Activated CD8-positive, alpha-beta T cell treated with anti-CD3 and anti-CD28 coated beads, Interleukin-2, amount 10 ng/mL, durations not matched to agents 7 days and 5 days (primary cell): ENCODE data around the gene NRN1. TPM values are rescaled to one million over a fixed set of nuclear protein-coding genes. Genes with fewer than 3 reads are reported as not detected.

Experiments used
- ATAC-seq: fragments of 150-1000 bp; cut with Tn5 transposase; one replicate; pipeline ENCODE4 v1.10.0; 2021; ENCODE audit warnings: moderate library complexity
- CTCF ChIA-PET: fragments of 350-600 bp; sonication (Branson Sonifier 250); formaldehyde crosslinking; loops from one replicate; lab custom pipeline; 2021; ENCODE audit warnings: antibody characterized with exemption; lab: Charles Lee
- POLR2A ChIA-PET: fragments of 350-600 bp; sonication (Branson Sonifier 250); formaldehyde crosslinking; loops from one replicate; lab custom pipeline; 2021; ENCODE audit warnings: antibody characterized with exemption; lab: Charles Lee
- DNase-seq: peaks from one replicate; pipeline ENCODE4 v3.0.0-alpha.2; 2020
- H3K27ac Mint-ChIP-seq: one replicate; pipeline ENCODE4 v1.8.0; 2021; ENCODE audit warnings: mild to moderate bottlenecking, mixed read lengths
- H3K27me3 Mint-ChIP-seq: one replicate; pipeline ENCODE4 v1.8.0; 2021; ENCODE audit warnings: low read depth, mixed read lengths
- H3K36me3 Mint-ChIP-seq: one replicate; pipeline ENCODE4 v1.8.0; 2021; ENCODE audit warnings: low read depth, mixed read lengths
- H3K4me1 Mint-ChIP-seq: one replicate; pipeline ENCODE4 v1.8.0; 2021; ENCODE audit warnings: low read depth, mixed read lengths
- H3K4me3 Mint-ChIP-seq: one replicate; pipeline ENCODE4 v1.8.0; 2021; ENCODE audit warnings: mild to moderate bottlenecking, mixed read lengths
- H3K9me3 Mint-ChIP-seq: one replicate; pipeline ENCODE4 v1.8.0; 2022; ENCODE audit warnings: mixed read lengths; ENCODE audit not compliant: insufficient read depth
- total RNA-seq, 2 experiments: library from RNA; stranded (reverse); gene quantifications; one replicate each; pipeline ENCODE4 v1.2.3, GENCODE V29; 2021

NRN1 gene
- total RNA-seq, 2 experiments from 2014 or later: 13.3 to 15.3 TPM

- Mint-ChIP-seq H3K4me3 (no peak overlapping the region), H3K27ac (no peak overlapping the region), H3K27me3 (peaks cover 75% of the 10 kb centered on the region), H3K36me3 (peaks cover 8% of the 10 kb centered on the region), H3K4me1 (peaks cover 59% of the 10 kb centered on the region), H3K9me3 (no peaks in the 10 kb centered on the region)
- DNase-seq (no peak), ATAC-seq (no peak)
- CTCF ChIA-PET: no interaction called here
- POLR2A ChIA-PET: no interaction called here
These were observed 14.0 kb downstream of the NRN1 start for GRCh38 chr6:5992551-5993225.

GRCh38 chr6:5990786-5991185 is 15.9 kb downstream of the NRN1 start:
- Mint-ChIP-seq H3K36me3 (peaks cover 8% of the 10 kb centered on the region), H3K4me1 (peaks cover 60% of the 10 kb centered on the region), H3K9me3 (no peaks in the 10 kb centered on the region), H3K27me3 (peaks cover 64% of the 10 kb centered on the region), H3K27ac (no peak overlapping the region), H3K4me3 (no peak overlapping the region)
- CTCF ChIA-PET: interaction anchor here (1.0 kb wide), 1 partner anchor 8 kb away, joined by 3 read pairs; no protein-coding TSS in a partner anchor
- DNase-seq (no peak), ATAC-seq (no peak)
- POLR2A ChIA-PET: interaction anchor here (0.6 kb wide), 1 partner anchor 35 kb away, joined by 6 read pairs; no protein-coding TSS in a partner anchor

GRCh38 chr6:5989141-5989723 is 17.5 kb downstream of the NRN1 start:
- H3K36me3 Mint-ChIP-seq: peaks cover 2% of the 10 kb centered on the region
- peaks cover 48% of the 10 kb centered on the region for H3K27me3 Mint-ChIP-seq
- no peak overlapping the region for H3K27ac Mint-ChIP-seq
- H3K4me1 Mint-ChIP-seq: peaks cover 60% of the 10 kb centered on the region
- no peak overlapping the region for H3K4me3 Mint-ChIP-seq
- H3K9me3 Mint-ChIP-seq: no peaks in the 10 kb centered on the region
- DNase-seq: no peak
- ChIA-PET CTCF (no interaction called here), POLR2A (no interaction called here)
- no peak for ATAC-seq

GRCh38 chr6:5986861-5987260 is 19.9 kb downstream of the NRN1 start:
- Mint-ChIP-seq H3K4me1 (peaks cover 74% of the 10 kb centered on the region), H3K27ac (peak overlapping the region; percentile 19), H3K36me3 (no peaks in the 10 kb centered on the region), H3K9me3 (no peaks in the 10 kb centered on the region), H3K4me3 (no peak overlapping the region), H3K27me3 (peaks cover 26% of the 10 kb centered on the region)
- no peak for ATAC-seq
- no peak for DNase-seq
- ChIA-PET POLR2A (no interaction called here), CTCF (interaction anchor here (0.9 to 2.0 kb wide), 4 partner anchors 8 to 37 kb away, joined by 4 to 9 read pairs (median 4); no protein-coding TSS in a partner anchor)

GRCh38 chr6:5984150-5985089 is 22.3 kb downstream of the NRN1 start:
- CTCF ChIA-PET: interaction anchor here (0.8 to 1.7 kb wide), 5 partner anchors 14 to 513 kb away, joined by 3 to 5 read pairs (median 3); no protein-coding TSS in a partner anchor
- Mint-ChIP-seq H3K4me3 (peak overlapping the region; percentile 25), H3K27ac (peak overlapping the region; percentile 89), H3K4me1 (peaks cover 81% of the 10 kb centered on the region), H3K36me3 (peaks cover 6% of the 10 kb centered on the region), H3K9me3 (no peaks in the 10 kb centered on the region), H3K27me3 (peaks cover 8% of the 10 kb centered on the region)
- ATAC-seq (peak; percentile 65), DNase-seq (no peak)
- POLR2A ChIA-PET: interaction anchor here (0.7 kb wide), 1 partner anchor 12 kb away, joined by 3 read pairs; no protein-coding TSS in a partner anchor

- no peaks in the 10 kb centered on the region for H3K27me3 Mint-ChIP-seq
- no peak for DNase-seq
- H3K4me3 Mint-ChIP-seq: no peak overlapping the region
- no peaks in the 10 kb centered on the region for H3K9me3 Mint-ChIP-seq
- H3K36me3 Mint-ChIP-seq: peaks cover 6% of the 10 kb centered on the region
- peak overlapping the region; percentile 14 for H3K27ac Mint-ChIP-seq
- peak; percentile 48 for ATAC-seq
- ChIA-PET POLR2A (no interaction called here), CTCF (interaction anchor here (1.2 to 1.8 kb wide), 2 partner anchors 10 to 13 kb away, joined by 3 to 4 read pairs; no protein-coding TSS in a partner anchor)
- H3K4me1 Mint-ChIP-seq: peaks cover 64% of the 10 kb centered on the region
These were observed 25.3 kb downstream of the NRN1 start for GRCh38 chr6:5981126-5982026.

GRCh38 chr6:5979650-5980420 is 26.9 kb downstream of the NRN1 start:
- POLR2A ChIA-PET: interaction anchor here (1.0 kb wide), 1 partner anchor 147 kb away, joined by 4 read pairs; no protein-coding TSS in a partner anchor
- H3K4me3 Mint-ChIP-seq: no peak overlapping the region
- H3K27ac Mint-ChIP-seq: peak overlapping the region; percentile 21

GRCh38 chr6:5976811-5977210 is 29.9 kb downstream of the NRN1 start:
- peaks cover 6% of the 10 kb centered on the region for H3K27me3 Mint-ChIP-seq
- POLR2A ChIA-PET: no interaction called here

More at GRCh38 chr6:5979650-5980420, 26.9 kb downstream of the NRN1 start:
- peaks cover 4% of the 10 kb centered on the region for H3K27me3 Mint-ChIP-seq
- H3K36me3 Mint-ChIP-seq: peaks cover 6% of the 10 kb centered on the region
- ATAC-seq (no peak), DNase-seq (no peak)
- H3K4me1 Mint-ChIP-seq: peaks cover 51% of the 10 kb centered on the region
- no peaks in the 10 kb centered on the region for H3K9me3 Mint-ChIP-seq
- CTCF ChIA-PET: interaction anchor here (1.2 kb wide), 2 partner anchors 9 to 21 kb away, joined by 3 to 4 read pairs; no protein-coding TSS in a partner anchor

GRCh38 chr6:5968817-5969734 is 37.6 kb downstream of the NRN1 start:
- ChIA-PET POLR2A (interaction anchor here (0.6 kb wide), 1 partner anchor 335 kb away, joined by 3 read pairs; no protein-coding TSS in a partner anchor), CTCF (no interaction called here)
- Mint-ChIP-seq H3K4me1 (peaks cover 16% of the 10 kb centered on the region), H3K27ac (no peak overlapping the region), H3K36me3 (no peaks in the 10 kb centered on the region), H3K4me3 (no peak overlapping the region), H3K27me3 (peaks cover 4% of the 10 kb centered on the region), H3K9me3 (no peaks in the 10 kb centered on the region)
- no peak for ATAC-seq
- DNase-seq: no peak

More at GRCh38 chr6:5976811-5977210, 29.9 kb downstream of the NRN1 start:
- Mint-ChIP-seq H3K4me3 (no peak overlapping the region), H3K27ac (no peak overlapping the region), H3K4me1 (peaks cover 23% of the 10 kb centered on the region), H3K9me3 (no peaks in the 10 kb centered on the region), H3K36me3 (peaks cover 6% of the 10 kb centered on the region)
- ATAC-seq: no peak
- CTCF ChIA-PET: interaction anchor here (0.6 kb wide), 1 partner anchor 280 kb away, joined by 3 read pairs; no protein-coding TSS in a partner anchor
- no peak for DNase-seq
